GM12878 (cell line): ENCODE measurements around the gene ADGB. TPM values are rescaled to one million over a fixed set of nuclear protein-coding genes. Genes with fewer than 3 reads are reported as not detected.

ENCODE experiments used
- ATAC-seq: fragments of 200-7000 bp; cut with Tn5 transposase; 3 replicates; pipeline ENCODE4 v1.9.1; 2020; ENCODE audit warnings: mild to moderate bottlenecking, moderate library complexity
- BruUV-seq: library from RNA; stranded (reverse); fragments of 400-500 nt; replicated peaks from 2 replicates; lab custom pipeline; 2021; lab: Mats Ljungman, UMichigan
- CTCF ChIA-PET: fragments of 300-600 bp; sonication (Branson Sonifier 250); formaldehyde crosslinking; extraction: SDS; loops from one replicate; lab custom pipeline; 2021; ENCODE audit warnings: inconsistent platforms; lab: Yijun Ruan, JAX
- POLR2A ChIA-PET: fragments of 350-600 bp; formaldehyde crosslinking; extraction: SDS; loops from one replicate; lab custom pipeline; 2021; ENCODE audit warnings: inconsistent platforms; lab: Charles Lee
- RAD21 ChIA-PET: fragments of 300-600 bp; sonication (Branson Sonifier 250); formaldehyde crosslinking; loops from one replicate; lab custom pipeline; 2023; ENCODE audit warnings: antibody characterized with exemption; ENCODE audit not compliant: unreplicated experiment; lab: Charles Lee
- SMC1A ChIA-PET: fragments of 300-600 bp; sonication (Branson Sonifier 250); formaldehyde crosslinking; loops from one replicate; lab custom pipeline; 2023; ENCODE audit not compliant: unreplicated experiment, uncharacterized antibody; lab: Charles Lee
- DNase-seq: peaks from one replicate; pipeline ENCODE4 v3.0.0-alpha.2; 2011; ENCODE audit warnings: low read depth, low spot score
- FAIRE-seq: peaks from 3 replicates; lab custom pipeline; 2011; peaks lifted over from hg19 to GRCh38; lab: Jason Lieb, UNC
- H2AFZ ChIP-seq: 2 replicates; pipeline ENCODE4 v1.6.0; 2011; ENCODE audit warnings: low read depth, low read length, control low read depth; ENCODE audit not compliant: control insufficient read depth
- H3K27ac ChIP-seq: 2 replicates; pipeline ENCODE4 v1.5.1; 2011; ENCODE audit warnings: control low read depth; ENCODE audit not compliant: control insufficient read depth, insufficient read depth
- H3K27me3 ChIP-seq, 2 experiments: replicated peaks in 1 of 2; 2 replicates each; pipeline versions ENCODE4 v1.6.0 to v1.6.1; 2011; ENCODE audit warnings: low read length in 1 of 2; ENCODE audit not compliant: control insufficient read depth in 2 of 2, insufficient read depth in 2 of 2
- H3K36me3 ChIP-seq, 2 experiments: 2 replicates each; pipeline ENCODE4 v1.5.1; 2011; ENCODE audit warnings: low read length in 1 of 2; ENCODE audit not compliant: control insufficient read depth in 2 of 2, insufficient read depth in 2 of 2
- H3K4me1 ChIP-seq: 2 replicates; pipeline ENCODE4 v1.6.1; 2011; ENCODE audit warnings: mild to moderate bottlenecking, low read length, moderate library complexity, mixed read lengths; ENCODE audit not compliant: control insufficient read depth, insufficient read depth
- H3K4me2 ChIP-seq: 2 replicates; pipeline ENCODE4 v1.6.0; 2011; ENCODE audit warnings: control low read depth; ENCODE audit not compliant: control insufficient read depth, insufficient read depth
- H3K4me3 ChIP-seq: fragments of 200-600 bp; sonication (generic); 2 replicates; pipeline ENCODE4 v1.5.1; 2016
- H3K79me2 ChIP-seq: 2 replicates; pipeline ENCODE4 v1.6.0; 2011; ENCODE audit warnings: low read length; ENCODE audit not compliant: control insufficient read depth, insufficient read depth
- H3K9ac ChIP-seq: 2 replicates; pipeline ENCODE4 v1.8.0; 2011; ENCODE audit warnings: low read length, control low read depth, mixed read lengths; ENCODE audit not compliant: control insufficient read depth, insufficient read depth
- H3K9me3 ChIP-seq: replicated peaks from 3 replicates; pipeline ENCODE4 v1.5.1; 2011; ENCODE audit warnings: mild to moderate bottlenecking, low read length; ENCODE audit not compliant: control insufficient read depth, insufficient read depth
- H4K20me1 ChIP-seq: 2 replicates; pipeline ENCODE4 v1.6.0; 2011; ENCODE audit not compliant: control insufficient read depth, insufficient read depth
- ATF2 ChIP-seq: IDR thresholded peaks from 2 replicates; pipeline ENCODE4 v1.6.1; 2012; ENCODE audit warnings: low read length, inconsistent platforms
- BCL11A ChIP-seq: IDR thresholded peaks from 2 replicates; pipeline ENCODE4 v1.6.1; 2011; ENCODE audit warnings: low read depth, low read length
- RUNX3 ChIP-seq: IDR thresholded peaks from 2 replicates; pipeline ENCODE4 v1.6.1; 2012; ENCODE audit warnings: low read length, inconsistent platforms
- WGBS: methylation state at CpG from one replicate; pipeline ENCODE4 v1.1.6; 2016; ENCODE audit warnings: low lambda C conversion rate; ENCODE audit not compliant: insufficient replicate concordance, insufficient coverage; ENCODE audit errors: missing lambda C conversion rate; 5-methylcytosine and 5-hydroxymethylcytosine counted together
- in situ Hi-C: fragments of 300-500 bp; cut with MboI; formaldehyde crosslinking; loops from 9 replicates; pipeline ENCODE4 v1.14.3; 2018; ENCODE audit warnings: mixed read lengths
- intact Hi-C: fragments of 100-400 bp; cut with micrococcal nuclease; formaldehyde crosslinking; loops from one replicate; pipeline ENCODE4 v1.14.2; 2022; ENCODE audit not compliant: unreplicated experiment
- polyA plus RNA-seq, 11 experiments: library from polyadenylated mRNA; depleted of rRNA in 4 of 11; unstranded in 6 of 11; stranded (reverse) in 5 of 11; fragments of >200 nt; fragmentation: Nextera tagmentation in 4 of 11; fragmentation: Illumina TruSeq in 1 of 11; extraction: Ambion mirVana in 4 of 11; extraction: Trizol in 1 of 11; gene quantifications; 1 replicate in 1 of 11; 2 replicates in 10 of 11; pipeline versions ENCODE4 v1.2.1 to v1.2.3, GENCODE V29; 2011 to 2016; ENCODE audit warnings: inconsistent platforms in 2 of 11, missing spikeins in 2 of 11, low read depth in 1 of 11
- total RNA-seq, 4 experiments: library from RNA; depleted of rRNA in 3 of 4; stranded (reverse); fragments of >200 nt in 3 of 4; fragmentation: Illumina TruSeq in 1 of 4; extraction: Trizol in 1 of 4; gene quantifications; 2 replicates each; pipeline versions ENCODE4 v1.2.1 to v1.2.3, GENCODE V29; 2013 to 2021

The ADGB gene
- total and polyA plus RNA-seq, 10 of the 15 experiments (the other 5 are each of a cell fraction or from before 2014, with no cell fraction given): not detected

GRCh38 chr6:146856296-146856695 is 257.5 kb downstream of the ADGB start:
- no peaks in the 10 kb centered on the region for H4K20me1 ChIP-seq
- intact Hi-C loops (loop anchor here (2.0 to 10.0 kb wide), 3 partner anchors 429 to 1311 kb away; no protein-coding TSS in a partner anchor), in situ Hi-C loops (loop anchor here (10.0 kb wide), 2 partner anchors 429 to 1309 kb away; no protein-coding TSS in a partner anchor)
- H3K9ac ChIP-seq: no peak overlapping the region
- H3K36me3 ChIP-seq: no peaks in the 10 kb centered on the region
- no peak overlapping the region for H3K4me2 ChIP-seq
- ChIA-PET SMC1A (interaction anchor here (0.7 kb wide), 1 partner anchor 9 kb away, joined by 3 read pairs; no protein-coding TSS in a partner anchor), CTCF (interaction anchor here (0.7 to 1.5 kb wide), 4 partner anchors 9 to 427 kb away, joined by 3 to 7 read pairs (median 4); no protein-coding TSS in a partner anchor), POLR2A (no interaction called here), RAD21 (no interaction called here)
- 2% methylated on average over 7 of the region's 7 CpGs for WGBS
- H3K27me3 ChIP-seq: no peaks in the 10 kb centered on the region; a peak in 1 of 4 replicates
- peak; percentile 49 for ATAC-seq
- no TSS peak for BruUV-seq
- FAIRE-seq: no peak
- no peak overlapping the region for H2AFZ ChIP-seq
- H3K79me2 ChIP-seq: no peaks in the 10 kb centered on the region
- no peak overlapping the region for H3K4me3 ChIP-seq
- DNase-seq: no peak
- H3K9me3 ChIP-seq: no peaks in the 10 kb centered on the region
- H3K4me1 ChIP-seq: no peaks in the 10 kb centered on the region; the same call in 1 of the 2 replicates
- TF ChIP-seq BCL11A (peak; percentile 29; the same call in 1 of the 2 replicates), RUNX3 (peak; percentile 62; the same call in 1 of the 2 replicates), ATF2 (no peak)
- no peak overlapping the region for H3K27ac ChIP-seq
